Caco-2 (cell line): ENCODE data around the gene YAE1. TPM values are rescaled to one million over a fixed set of nuclear protein-coding genes. Genes with fewer than 3 reads are reported as not detected.

ENCODE experiments used
- BruUV-seq: library from RNA; stranded (reverse); fragments of 400-500 nt; replicated peaks from 2 replicates; lab custom pipeline; 2021; lab: Mats Ljungman, UMichigan
- CTCF ChIA-PET: fragments of 300-600 bp; sonication (Branson Sonifier 250); formaldehyde crosslinking; loops from one replicate; lab custom pipeline; 2022; ENCODE audit warnings: antibody characterized with exemption; lab: Charles Lee
- POLR2A ChIA-PET: fragments of 300-600 bp; sonication (Branson Sonifier 250); formaldehyde crosslinking; loops from one replicate; lab custom pipeline; 2022; ENCODE audit warnings: antibody characterized with exemption; lab: Charles Lee
- DNase-seq, 2 experiments: peaks; one replicate each; pipeline versions ENCODE4 v3.0.0 to v3.0.0-alpha.2; 2020 to 2022
- H3K27me3 ChIP-seq: replicated peaks from 2 replicates; pipeline ENCODE4 v1.6.0; 2011; ENCODE audit warnings: low read length; ENCODE audit not compliant: control insufficient read depth, insufficient read depth
- H3K36me3 ChIP-seq: 2 replicates; pipeline ENCODE4 v1.5.1; 2011; ENCODE audit warnings: low read length; ENCODE audit not compliant: control insufficient read depth, insufficient read depth
- H3K4me1 ChIP-seq: fragments of 250-450 bp; sonication (Bioruptor Pico); 2 replicates; pipeline ENCODE4 v1.5.1; 2020; ENCODE audit warnings: mild to moderate bottlenecking
- H3K4me3 ChIP-seq: 2 replicates; pipeline ENCODE4 v1.5.1; 2011; ENCODE audit warnings: low read depth, mild to moderate bottlenecking, control low read depth, low read length
- H3K9me3 ChIP-seq: fragments of 250-450 bp; sonication (Bioruptor Pico); 2 replicates; pipeline ENCODE4 v1.5.1; 2020; ENCODE audit warnings: mild to moderate bottlenecking, moderate library complexity
- H3K27ac Mint-ChIP-seq: one replicate; pipeline ENCODE4 v1.8.0; 2022; ENCODE audit warnings: mixed read lengths; ENCODE audit not compliant: unreplicated experiment
- H3K27me3 Mint-ChIP-seq: one replicate; pipeline ENCODE4 v1.8.0; 2022; ENCODE audit warnings: mixed read lengths; ENCODE audit not compliant: insufficient read depth, unreplicated experiment
- H3K36me3 Mint-ChIP-seq: one replicate; pipeline ENCODE4 v1.8.0; 2022; ENCODE audit warnings: mild to moderate bottlenecking, mixed read lengths; ENCODE audit not compliant: insufficient read depth, unreplicated experiment
- H3K4me1 Mint-ChIP-seq: one replicate; pipeline ENCODE4 v1.8.0; 2022; ENCODE audit warnings: low read depth, mixed read lengths; ENCODE audit not compliant: unreplicated experiment
- H3K4me3 Mint-ChIP-seq: one replicate; pipeline ENCODE4 v1.8.0; 2022; ENCODE audit warnings: mild to moderate bottlenecking, moderate library complexity, mixed read lengths; ENCODE audit not compliant: unreplicated experiment
- H3K9me3 Mint-ChIP-seq: one replicate; pipeline ENCODE4 v1.8.0; 2022; ENCODE audit warnings: mixed read lengths; ENCODE audit not compliant: unreplicated experiment
- CTCF ChIP-seq, 2 experiments: fragments of 200-600 bp in 1 of 2; IDR thresholded peaks; 1 replicate in 1 of 2; 2 replicates in 1 of 2; pipeline versions ENCODE4 v1.5.1 to v1.8.0; 2011 to 2022; ENCODE audit warnings: antibody characterized with exemption in 1 of 2, control low read depth in 1 of 2, inconsistent platforms in 1 of 2, low read depth in 1 of 2, low read length in 1 of 2, mild to moderate bottlenecking in 1 of 2, moderate library complexity in 1 of 2; ENCODE audit not compliant: insufficient read depth in 1 of 2, severe bottlenecking in 1 of 2, unreplicated experiment in 1 of 2
- intact Hi-C: fragments of 100-400 bp; cut with micrococcal nuclease; formaldehyde crosslinking; loops from one replicate; pipeline ENCODE4 v1.10.0; 2022; ENCODE audit not compliant: unreplicated experiment
- total RNA-seq: library from RNA; stranded (reverse); gene quantifications from 2 replicates; pipeline ENCODE4 v1.2.3, GENCODE V29; 2022

Gene YAE1
- total RNA-seq, 1 experiment from 2014 or later = 22.4 TPM

DNA sequence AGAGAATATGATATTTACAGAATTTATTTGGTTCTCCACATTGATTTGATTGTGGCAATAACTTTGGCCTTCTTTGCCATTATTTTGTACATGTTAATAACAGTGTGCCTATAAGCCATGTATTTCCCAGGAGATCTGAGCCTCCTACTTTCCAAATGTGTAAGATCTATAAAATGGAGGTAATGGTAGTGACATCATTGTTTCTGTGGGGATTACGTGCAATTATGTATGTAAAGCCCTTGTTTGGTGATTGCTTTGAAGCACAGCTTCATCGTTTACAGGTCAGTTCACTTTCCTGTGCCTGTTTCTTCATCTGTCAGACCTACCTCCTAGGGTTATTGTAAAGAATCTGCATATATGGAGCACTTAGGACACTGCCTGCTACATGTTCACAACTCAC is 17.3 kb downstream of the YAE1 start:
- no peaks in the 10 kb centered on the region for H3K27me3 Mint-ChIP-seq
- Histone ChIP-seq H3K4me3 (no peak overlapping the region), H3K27me3 (no peaks in the 10 kb centered on the region), H3K4me1 (no peaks in the 10 kb centered on the region; the same call in 1 of the 2 replicates), H3K36me3 (no peaks in the 10 kb centered on the region), H3K9me3 (no peaks in the 10 kb centered on the region)
- CTCF ChIA-PET = no interaction called here
- no peak for TF ChIP-seq CTCF (IDR thresholded peaks at IDR 0.05; ENCODE audit: insufficient read depth in 1 of 2, low read depth in 1 of 2, low read length in 1 of 2, severe bottlenecking in 1 of 2, unreplicated experiment in 1 of 2)
- H3K4me1 Mint-ChIP-seq = no peaks in the 10 kb centered on the region
- no peak overlapping the region for H3K27ac Mint-ChIP-seq
- H3K36me3 Mint-ChIP-seq = no peaks in the 10 kb centered on the region
- no peak overlapping the region for H3K4me3 Mint-ChIP-seq
- intact Hi-C loops = loop anchor here (10.0 kb wide), 1 partner anchor 471 kb away; no protein-coding TSS in a partner anchor
- no peak for DNase-seq
- H3K9me3 Mint-ChIP-seq = no peaks in the 10 kb centered on the region
- POLR2A ChIA-PET = no interaction called here
- BruUV-seq = no TSS peak

DNA sequence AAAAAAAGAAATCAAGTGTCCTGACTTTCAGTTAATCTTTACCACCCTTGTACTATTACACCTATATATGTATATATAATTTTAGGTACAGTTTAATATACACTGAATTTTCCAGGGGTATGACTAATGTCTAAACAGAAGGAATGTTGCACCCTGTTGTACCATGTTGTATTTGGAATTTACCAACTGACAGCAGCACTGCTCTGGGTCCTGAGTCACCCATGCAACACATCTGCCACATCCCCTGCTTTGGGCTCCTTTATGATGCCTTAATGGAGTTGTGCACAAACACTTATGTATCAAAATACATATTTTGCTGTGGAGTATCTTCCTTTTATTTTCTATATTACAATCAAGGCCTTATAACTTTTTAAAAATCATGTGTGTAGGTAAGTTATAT is 21.2 kb downstream of the YAE1 start:
- Mint-ChIP-seq H3K27ac (no peak overlapping the region), H3K36me3 (no peaks in the 10 kb centered on the region), H3K4me3 (no peak overlapping the region), H3K27me3 (no peaks in the 10 kb centered on the region), H3K4me1 (no peaks in the 10 kb centered on the region), H3K9me3 (no peaks in the 10 kb centered on the region)
- Histone ChIP-seq H3K4me3 (no peak overlapping the region), H3K4me1 (no peaks in the 10 kb centered on the region), H3K36me3 (no peaks in the 10 kb centered on the region), H3K9me3 (no peaks in the 10 kb centered on the region), H3K27me3 (no peaks in the 10 kb centered on the region)
- no TSS peak for BruUV-seq
- no peak for DNase-seq
- ChIA-PET POLR2A (no interaction called here), CTCF (no interaction called here)
- TF ChIP-seq CTCF (IDR thresholded peaks at IDR 0.05; ENCODE audit: insufficient read depth in 1 of 2, low read depth in 1 of 2, low read length in 1 of 2, severe bottlenecking in 1 of 2, unreplicated experiment in 1 of 2) = no peak
- intact Hi-C loops = loop anchor here (10.0 kb wide), 1 partner anchor 467 kb away; no protein-coding TSS in a partner anchor

DNA sequence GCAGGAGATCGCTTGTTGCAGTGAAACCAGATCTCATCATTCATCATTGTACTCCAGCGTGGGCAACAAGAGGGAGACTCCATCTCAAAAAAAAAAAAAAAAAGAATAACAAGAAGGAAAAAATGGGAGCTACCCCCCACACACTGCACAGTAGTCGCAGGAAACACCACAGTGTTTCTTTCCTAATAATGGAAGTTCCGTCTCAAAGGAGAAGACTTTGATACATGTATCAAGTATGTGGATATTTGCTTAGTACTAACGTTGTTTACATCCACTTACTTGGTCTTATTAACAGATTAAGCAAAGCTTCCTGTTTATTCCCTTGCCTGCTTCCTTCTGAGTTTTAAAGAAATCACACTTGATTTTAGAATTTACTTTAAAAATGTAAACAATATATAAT is 22.2 kb downstream of the YAE1 start:
- Histone ChIP-seq H3K36me3 (no peaks in the 10 kb centered on the region), H3K4me1 (no peaks in the 10 kb centered on the region), H3K27me3 (no peaks in the 10 kb centered on the region), H3K4me3 (no peak overlapping the region), H3K9me3 (no peaks in the 10 kb centered on the region)
- Mint-ChIP-seq H3K27ac (no peak overlapping the region), H3K27me3 (no peaks in the 10 kb centered on the region), H3K9me3 (no peaks in the 10 kb centered on the region), H3K4me1 (no peaks in the 10 kb centered on the region), H3K36me3 (no peaks in the 10 kb centered on the region), H3K4me3 (no peak overlapping the region)
- ChIA-PET POLR2A (no interaction called here), CTCF (no interaction called here)
- DNase-seq = no peak
- intact Hi-C loops = loop anchor here (10.0 kb wide), 1 partner anchor 466 kb away; no protein-coding TSS in a partner anchor
- TF ChIP-seq CTCF (IDR thresholded peaks at IDR 0.05; ENCODE audit: insufficient read depth in 1 of 2, low read depth in 1 of 2, low read length in 1 of 2, severe bottlenecking in 1 of 2, unreplicated experiment in 1 of 2) = no peak
- BruUV-seq = no TSS peak
